ENCODE results near the gene SAXO1. TPM values are rescaled to one million over a fixed set of nuclear protein-coding genes. Genes with fewer than 3 reads are reported as not detected.
A peak's percentile ranks its signal among the peaks of the same experiment; 100 is the strongest.

SAXO1 gene
- total and polyA plus RNA-seq, 4 donors, result 0.08 to 0.20 (median 0.13) TPM

DNA sequence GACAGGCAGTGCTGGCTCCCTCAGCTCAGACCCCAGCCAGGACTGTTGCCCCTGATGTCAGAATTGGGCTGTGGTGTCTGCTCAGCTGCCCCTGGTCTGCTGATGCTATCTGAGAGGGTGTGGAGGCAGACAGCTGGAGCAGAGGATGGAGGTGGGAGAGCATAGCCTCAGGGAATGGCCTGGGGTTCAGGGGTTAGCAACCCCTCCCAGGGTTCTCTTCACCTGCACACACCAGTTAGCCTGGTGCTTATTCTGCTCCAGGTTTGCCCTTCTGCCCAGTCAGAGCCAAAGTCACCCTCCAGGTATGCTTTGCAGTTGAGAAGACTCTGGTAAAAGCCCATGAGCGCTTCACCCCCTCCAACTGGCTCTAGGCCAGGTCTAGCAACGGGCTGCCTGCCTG, 109.8 kb downstream of the SAXO1 start:
- peak in 1 of 6 donors; percentile 21 for DNase-seq (ENCODE audit: low read depth in 4 of 6, low spot score in 6 of 6)
- H3K27ac ChIP-seq (ENCODE audit: low read depth, low read length), result no peak overlapping the region

DNA sequence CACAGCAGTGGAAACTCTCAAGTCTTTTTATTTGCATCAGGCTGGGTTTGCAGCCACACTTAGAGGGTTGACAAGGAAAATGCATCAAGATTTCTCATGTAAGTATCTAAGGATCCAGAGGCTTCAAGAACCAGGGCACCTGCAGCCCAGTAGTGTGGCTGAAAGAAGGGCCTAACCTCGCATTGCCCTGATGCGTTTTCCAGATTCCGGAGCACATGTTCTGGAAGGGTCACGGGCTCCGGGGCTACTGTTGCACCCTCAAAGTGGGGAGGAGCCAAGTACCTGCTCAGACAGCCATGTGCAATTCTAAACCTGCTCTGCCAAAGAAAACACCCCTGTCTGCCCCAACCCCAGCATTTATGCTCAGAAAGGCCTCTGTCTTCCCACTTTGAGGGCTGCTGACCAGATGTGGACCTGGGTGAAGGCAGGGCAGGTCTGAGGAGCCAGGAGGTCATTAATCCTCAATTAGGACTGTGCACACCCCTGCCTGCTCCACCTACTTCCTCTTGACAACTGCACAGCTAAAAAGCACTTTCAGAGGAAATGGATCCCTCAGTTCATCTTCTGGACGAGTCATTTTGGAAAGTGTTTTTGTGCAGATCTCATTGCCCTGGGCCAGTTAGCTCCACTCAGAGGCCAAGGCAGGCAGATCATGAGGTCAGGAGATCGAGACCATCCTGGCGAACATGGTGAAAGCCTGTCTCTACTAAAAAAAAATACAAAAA, 110.7 kb downstream of the SAXO1 start:
- H3K27ac ChIP-seq (ENCODE audit: low read depth, low read length), result no peak overlapping the region
- H3K9me3 ChIP-seq (ENCODE audit: control insufficient read depth, insufficient read depth, low read length), result no peaks in the 10 kb centered on the region
- DNase-seq (ENCODE audit: low read depth in 4 of 6, low spot score in 6 of 6), result no peak
- H3K36me3 ChIP-seq (ENCODE audit: control insufficient read depth, insufficient read depth, low read length), result no peaks in the 10 kb centered on the region
- 88% methylated on average over 8 of the region's 8 CpGs for WGBS (ENCODE audit: insufficient coverage)
- peaks cover 3% of the 10 kb centered on the region for H3K4me1 ChIP-seq (ENCODE audit: control insufficient read depth, insufficient read depth, low read length)
- H3K27me3 ChIP-seq (ENCODE audit: control insufficient read depth, insufficient read depth, low read length), result no peaks in the 10 kb centered on the region
- no peak overlapping the region for H3K4me3 ChIP-seq (ENCODE audit: low read depth, low read length)

More for the DNA sequence above, 109.8 kb downstream of the SAXO1 start:
- Histone ChIP-seq H3K4me3 (ENCODE audit: low read depth, low read length) (no peak overlapping the region), H3K9me3 (ENCODE audit: control insufficient read depth, insufficient read depth, low read length) (no peaks in the 10 kb centered on the region), H3K36me3 (ENCODE audit: control insufficient read depth, insufficient read depth, low read length) (no peaks in the 10 kb centered on the region), H3K4me1 (ENCODE audit: control insufficient read depth, insufficient read depth, low read length) (peaks cover 3% of the 10 kb centered on the region), H3K27me3 (ENCODE audit: control insufficient read depth, insufficient read depth, low read length) (no peaks in the 10 kb centered on the region)
- WGBS (ENCODE audit: insufficient coverage), result no CpG with 5 or more reads among the region's 2 CpGs

DNA sequence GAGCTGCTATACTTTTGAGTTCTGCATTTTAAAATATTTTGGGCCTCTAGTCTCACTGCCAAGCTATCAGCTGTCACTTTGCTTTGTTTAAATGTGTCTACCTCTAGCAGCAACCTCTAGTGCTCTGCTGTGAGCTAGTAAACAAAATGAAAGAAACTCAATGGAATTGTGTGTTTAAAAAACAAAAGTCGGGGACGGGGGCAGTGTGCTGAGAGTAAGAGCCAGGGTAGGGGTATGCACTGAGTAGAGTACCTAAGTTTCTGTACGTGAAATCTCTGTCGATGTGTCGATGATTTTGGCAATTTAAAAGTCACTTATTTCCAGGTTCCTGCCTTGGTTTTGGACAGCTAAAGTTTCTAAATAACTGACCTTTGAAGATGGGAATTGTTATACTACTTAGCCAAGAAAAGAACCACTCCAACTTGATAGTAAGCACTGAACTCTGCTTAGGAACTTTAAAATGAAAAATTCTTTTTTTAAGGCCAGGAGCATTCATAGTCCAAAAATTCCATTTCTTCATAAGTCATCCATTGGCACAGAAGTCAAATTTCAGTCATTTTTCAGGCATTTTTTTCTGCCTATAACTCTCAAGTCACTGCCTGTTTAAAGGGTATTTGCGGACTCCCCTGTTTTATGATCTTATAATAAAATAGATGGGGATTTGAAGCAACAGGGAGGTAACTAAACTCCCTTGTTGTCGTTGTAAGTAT, 111.5 kb downstream of the SAXO1 start:
- Histone ChIP-seq H3K27me3 (ENCODE audit: control insufficient read depth, insufficient read depth, low read length) (no peaks in the 10 kb centered on the region), H3K4me3 (ENCODE audit: low read depth, low read length) (no peak overlapping the region), H3K9me3 (ENCODE audit: control insufficient read depth, insufficient read depth, low read length) (no peaks in the 10 kb centered on the region), H3K4me1 (ENCODE audit: control insufficient read depth, insufficient read depth, low read length) (peaks cover 3% of the 10 kb centered on the region), H3K36me3 (ENCODE audit: control insufficient read depth, insufficient read depth, low read length) (no peaks in the 10 kb centered on the region), H3K27ac (ENCODE audit: low read depth, low read length) (no peak overlapping the region)
- WGBS (ENCODE audit: insufficient coverage), result 67% methylated on average over 3 of the region's 7 CpGs
- DNase-seq (ENCODE audit: low read depth in 4 of 6, low spot score in 6 of 6), result no peak

DNA sequence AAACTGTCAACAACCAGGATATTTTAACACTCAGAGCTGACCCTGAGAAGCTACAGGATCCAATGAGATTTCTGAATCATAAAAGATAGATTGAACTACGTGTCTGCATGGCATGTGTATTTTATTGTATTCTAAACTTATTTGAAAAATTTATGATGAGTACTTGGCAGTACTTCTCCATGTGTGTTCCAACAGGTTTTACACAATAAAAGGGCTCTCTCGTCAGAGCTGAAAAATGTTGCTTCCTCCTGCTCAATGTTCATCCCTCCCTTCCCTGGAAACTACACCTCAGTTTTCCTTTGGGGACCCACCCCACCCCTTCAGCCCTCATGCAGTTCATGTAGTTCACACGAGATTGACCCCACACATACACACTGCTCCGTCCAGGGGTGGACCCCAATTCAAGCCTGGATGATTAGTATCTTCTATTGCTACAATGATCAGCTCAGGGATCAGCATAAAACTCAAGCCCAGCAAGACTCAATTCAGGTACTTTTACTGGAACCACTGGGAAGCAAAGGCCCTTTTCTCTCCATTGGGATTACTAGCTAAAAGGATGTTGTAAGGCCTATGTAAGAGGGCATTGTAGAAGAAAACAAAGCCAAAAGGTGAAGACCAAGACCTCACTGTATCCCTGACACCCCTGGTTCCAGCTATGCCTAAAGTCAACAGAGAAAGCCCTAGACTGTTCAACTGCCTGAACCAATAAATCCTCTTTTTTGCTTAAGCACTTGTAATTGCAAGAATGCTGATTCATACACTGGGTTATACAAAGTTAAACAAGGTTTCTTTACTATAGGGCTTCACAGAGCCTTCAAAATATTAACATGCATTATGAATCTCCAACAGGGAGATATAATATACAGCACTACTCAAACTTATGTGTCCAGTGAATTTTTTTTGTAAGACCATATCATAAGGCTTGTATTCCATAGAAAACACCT, 112.6 kb downstream of the SAXO1 start:
- no peak for DNase-seq (ENCODE audit: low read depth in 4 of 6, low spot score in 6 of 6)
- Histone ChIP-seq H3K27me3 (ENCODE audit: control insufficient read depth, insufficient read depth, low read length) (no peaks in the 10 kb centered on the region), H3K4me3 (ENCODE audit: low read depth, low read length) (no peak overlapping the region), H3K36me3 (ENCODE audit: control insufficient read depth, insufficient read depth, low read length) (no peaks in the 10 kb centered on the region), H3K9me3 (ENCODE audit: control insufficient read depth, insufficient read depth, low read length) (no peaks in the 10 kb centered on the region), H3K4me1 (ENCODE audit: control insufficient read depth, insufficient read depth, low read length) (peaks cover 3% of the 10 kb centered on the region), H3K27ac (ENCODE audit: low read depth, low read length) (no peak overlapping the region)
- WGBS (ENCODE audit: insufficient coverage), result 46% methylated on average over 2 of the region's 4 CpGs

DNA sequence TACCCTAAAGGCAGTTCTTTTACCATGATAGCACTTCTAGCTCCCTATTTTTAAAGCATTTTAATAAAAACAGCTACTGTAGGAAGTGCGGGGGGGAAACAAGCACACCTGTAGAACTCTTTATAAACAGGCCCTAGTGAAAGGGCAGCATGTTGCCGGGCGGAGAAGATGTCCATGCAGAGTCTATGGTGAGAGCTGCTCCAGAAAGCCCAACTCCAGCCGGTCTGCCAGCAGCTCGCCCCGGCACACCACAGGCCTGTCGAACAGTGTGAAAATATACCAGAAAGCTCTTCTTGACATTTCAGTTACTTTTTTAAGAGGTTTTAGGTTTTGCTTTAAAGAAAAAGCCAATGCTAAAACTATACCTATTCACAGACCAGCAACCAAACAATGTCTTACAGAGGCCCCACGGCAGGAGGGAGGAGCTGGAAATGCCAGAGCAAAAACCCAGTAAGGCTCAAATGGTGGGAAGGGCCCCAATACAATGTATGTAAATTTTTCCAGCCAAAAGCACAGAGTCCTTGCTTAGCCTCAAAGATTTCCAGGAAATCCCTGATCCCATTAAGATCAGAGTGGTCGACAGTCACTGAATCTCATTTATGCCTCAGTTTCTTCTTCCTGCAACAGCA, 121.2 kb downstream of the SAXO1 start:
- WGBS (ENCODE audit: insufficient coverage), result 83% methylated on average over 3 of the region's 9 CpGs
- H3K27ac ChIP-seq (ENCODE audit: low read depth, low read length), result no peak overlapping the region
- no peaks in the 10 kb centered on the region for H3K9me3 ChIP-seq (ENCODE audit: control insufficient read depth, insufficient read depth, low read length)
- H3K4me3 ChIP-seq (ENCODE audit: low read depth, low read length), result no peak overlapping the region
- H3K4me1 ChIP-seq (ENCODE audit: control insufficient read depth, insufficient read depth, low read length), result peaks cover 12% of the 10 kb centered on the region
- peaks cover 17% of the 10 kb centered on the region for H3K36me3 ChIP-seq (ENCODE audit: control insufficient read depth, insufficient read depth, low read length)
- DNase-seq (ENCODE audit: low read depth in 4 of 6, low spot score in 6 of 6), result no peak
- H3K27me3 ChIP-seq (ENCODE audit: control insufficient read depth, insufficient read depth, low read length), result no peaks in the 10 kb centered on the region

DNA sequence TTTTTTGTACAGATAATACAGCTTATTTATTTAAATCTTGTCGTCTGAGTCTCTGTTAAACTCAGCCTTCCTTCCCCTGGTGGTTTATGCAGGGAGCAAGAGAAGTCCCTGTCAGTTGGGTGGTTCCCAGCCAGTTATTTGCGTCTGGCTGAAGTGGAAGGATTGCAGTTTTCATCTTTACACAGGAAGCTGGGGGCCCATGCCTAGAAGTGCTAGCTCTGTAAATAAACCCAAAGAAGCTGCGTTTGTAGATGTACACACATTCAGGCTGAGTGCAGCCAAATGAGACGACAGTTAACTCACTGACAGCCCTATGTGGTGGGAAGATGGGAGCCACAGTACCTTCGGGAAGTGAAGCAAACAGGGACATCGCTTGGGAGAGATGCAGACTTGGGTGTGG, 122.1 kb downstream of the SAXO1 start:
- peak in 1 of 6 donors; percentile 33 for DNase-seq (ENCODE audit: low read depth in 4 of 6, low spot score in 6 of 6)
- no peak overlapping the region for H3K27ac ChIP-seq (ENCODE audit: low read depth, low read length)
- 44% methylated on average over 3 of the region's 6 CpGs for WGBS (ENCODE audit: insufficient coverage)
- no peaks in the 10 kb centered on the region for H3K9me3 ChIP-seq (ENCODE audit: control insufficient read depth, insufficient read depth, low read length)
- peaks cover 13% of the 10 kb centered on the region for H3K4me1 ChIP-seq (ENCODE audit: control insufficient read depth, insufficient read depth, low read length)
- H3K4me3 ChIP-seq (ENCODE audit: low read depth, low read length), result no peak overlapping the region
- peaks cover 21% of the 10 kb centered on the region for H3K36me3 ChIP-seq (ENCODE audit: control insufficient read depth, insufficient read depth, low read length)
- no peaks in the 10 kb centered on the region for H3K27me3 ChIP-seq (ENCODE audit: control insufficient read depth, insufficient read depth, low read length)

DNA sequence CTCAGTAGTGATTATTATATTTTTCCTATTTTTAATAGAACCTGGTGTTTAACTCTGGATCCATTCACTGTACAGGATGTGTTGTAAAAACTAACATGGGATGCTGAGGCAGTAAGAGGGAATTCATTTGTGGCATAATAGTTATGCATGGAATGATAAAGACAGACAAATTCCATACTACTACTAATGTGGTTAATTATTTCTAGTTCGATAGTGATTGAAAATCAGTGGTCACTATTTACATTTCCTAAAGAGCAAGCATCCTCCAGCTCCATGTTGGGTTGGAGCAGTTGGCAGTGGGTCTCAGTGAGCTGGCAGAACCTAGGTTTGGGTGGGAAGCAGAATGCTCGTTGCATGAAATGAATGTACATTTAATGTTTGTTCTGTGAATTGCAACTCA, 122.6 kb downstream of the SAXO1 start:
- Histone ChIP-seq H3K9me3 (ENCODE audit: control insufficient read depth, insufficient read depth, low read length) (no peaks in the 10 kb centered on the region), H3K36me3 (ENCODE audit: control insufficient read depth, insufficient read depth, low read length) (peaks cover 26% of the 10 kb centered on the region), H3K4me1 (ENCODE audit: control insufficient read depth, insufficient read depth, low read length) (peaks cover 13% of the 10 kb centered on the region), H3K27me3 (ENCODE audit: control insufficient read depth, insufficient read depth, low read length) (no peaks in the 10 kb centered on the region), H3K4me3 (ENCODE audit: low read depth, low read length) (no peak overlapping the region), H3K27ac (ENCODE audit: low read depth, low read length) (no peak overlapping the region)
- peak in 1 of 6 donors; percentile 68 for DNase-seq (ENCODE audit: low read depth in 4 of 6, low spot score in 6 of 6)
- WGBS (ENCODE audit: insufficient coverage), result no CpG with 5 or more reads among the region's 2 CpGs

DNA sequence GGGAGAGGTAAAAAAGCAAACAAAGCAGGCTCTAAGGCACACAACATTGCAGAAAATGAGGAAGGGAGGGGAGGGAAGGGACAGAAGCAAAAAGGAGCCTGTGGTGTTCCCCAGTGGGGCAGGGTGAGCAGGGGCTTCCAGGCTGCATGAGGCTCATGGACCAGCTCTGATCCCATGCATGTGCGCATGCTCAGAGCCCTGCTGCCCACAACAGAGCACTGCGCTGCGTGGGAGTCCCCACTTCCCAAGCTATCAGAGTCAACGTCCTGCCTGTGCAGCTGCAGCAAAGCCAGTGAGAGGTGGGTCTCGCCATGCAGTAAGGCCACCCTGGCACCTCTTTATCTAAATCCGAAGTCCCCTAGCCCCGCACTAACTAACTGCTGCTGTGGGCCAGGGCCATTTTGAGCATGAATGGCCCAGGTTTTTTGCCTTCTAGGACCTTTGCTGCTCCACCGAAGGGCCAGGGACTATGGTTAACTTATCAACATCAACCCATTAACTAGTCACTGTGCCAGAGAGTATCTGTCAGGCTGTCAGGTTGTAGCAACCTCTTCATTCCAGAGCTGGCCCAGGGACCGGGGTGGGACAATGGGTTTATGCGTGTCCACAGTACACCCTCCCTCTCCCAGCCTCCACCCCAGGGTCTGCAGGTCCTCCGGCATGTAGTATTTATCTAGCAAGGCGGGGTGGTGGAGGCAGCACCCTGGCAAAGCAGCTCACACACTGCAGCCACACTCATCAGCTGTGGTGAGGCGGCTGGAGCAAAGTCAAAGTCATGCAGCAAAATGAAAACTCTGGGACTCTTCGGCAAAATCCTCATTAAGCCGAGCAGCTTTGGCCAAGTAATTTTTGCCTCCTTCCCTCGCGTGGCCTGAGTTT, 123.6 kb downstream of the SAXO1 start:
- Histone ChIP-seq H3K4me3 (ENCODE audit: low read depth, low read length) (no peak overlapping the region), H3K9me3 (ENCODE audit: control insufficient read depth, insufficient read depth, low read length) (no peaks in the 10 kb centered on the region), H3K36me3 (ENCODE audit: control insufficient read depth, insufficient read depth, low read length) (peaks cover 27% of the 10 kb centered on the region), H3K27ac (ENCODE audit: low read depth, low read length) (no peak overlapping the region), H3K4me1 (ENCODE audit: control insufficient read depth, insufficient read depth, low read length) (peaks cover 13% of the 10 kb centered on the region), H3K27me3 (ENCODE audit: control insufficient read depth, insufficient read depth, low read length) (no peaks in the 10 kb centered on the region)
- WGBS (ENCODE audit: insufficient coverage), result 80% methylated on average over 9 of the region's 17 CpGs
- DNase-seq (ENCODE audit: low read depth in 4 of 6, low spot score in 6 of 6), result no peak
